Fibroblast of skin of abdomen (primary cell): Measurements from ENCODE around the gene SPACA6. TPM values are rescaled to one million over a fixed set of nuclear protein-coding genes. Genes with fewer than 3 reads are reported as not detected.
"Not testable (repeated sequence)": the region's sequence is repeated elsewhere in the genome, so short reads cannot be mapped to it uniquely, and the experiment has no call there.

Source experiments
- DNase-seq: peaks from one replicate; pipeline ENCODE4 v3.0.0-alpha.2; 2013
- polyA plus RNA-seq, 2 experiments: library from polyadenylated mRNA; unstranded; fragments of 120-200 nt; gene quantifications; one replicate each; pipeline ENCODE4 v1.2.1, GENCODE V29; 2013; ENCODE audit not compliant: insufficient read length in 2 of 2

SPACA6 gene
- polyA plus RNA-seq (2013, experiment 1 of 2; ENCODE audit: insufficient read length), result 12.3 TPM
- polyA plus RNA-seq (2013, experiment 2 of 2; ENCODE audit: insufficient read length), result 14.2 TPM

DNA sequence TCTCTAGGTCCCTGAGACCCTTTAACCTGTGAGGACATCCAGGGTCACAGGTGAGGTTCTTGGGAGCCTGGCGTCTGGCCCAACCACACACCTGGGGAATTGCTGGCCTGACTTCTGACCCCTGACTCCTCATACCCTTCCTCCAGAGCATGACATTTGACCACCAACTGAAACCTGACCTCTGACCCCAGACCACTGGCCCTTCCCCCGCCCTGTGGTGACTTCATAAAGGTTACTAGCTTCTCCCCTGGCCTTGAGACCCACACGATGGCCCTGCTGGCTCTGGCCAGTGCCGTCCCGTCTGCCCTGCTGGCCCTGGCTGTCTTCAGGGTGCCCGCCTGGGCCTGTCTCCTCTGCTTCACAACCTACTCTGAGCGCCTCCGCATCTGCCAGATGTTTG lies at the start of gene SPACA6:
Gene SPACA6, plus strand, starts transcription at position 71 of the 400 bp plus-strand sequence. Its CDS starts 197 bp downstream, at position 268.
- no peak for DNase-seq

DNA sequence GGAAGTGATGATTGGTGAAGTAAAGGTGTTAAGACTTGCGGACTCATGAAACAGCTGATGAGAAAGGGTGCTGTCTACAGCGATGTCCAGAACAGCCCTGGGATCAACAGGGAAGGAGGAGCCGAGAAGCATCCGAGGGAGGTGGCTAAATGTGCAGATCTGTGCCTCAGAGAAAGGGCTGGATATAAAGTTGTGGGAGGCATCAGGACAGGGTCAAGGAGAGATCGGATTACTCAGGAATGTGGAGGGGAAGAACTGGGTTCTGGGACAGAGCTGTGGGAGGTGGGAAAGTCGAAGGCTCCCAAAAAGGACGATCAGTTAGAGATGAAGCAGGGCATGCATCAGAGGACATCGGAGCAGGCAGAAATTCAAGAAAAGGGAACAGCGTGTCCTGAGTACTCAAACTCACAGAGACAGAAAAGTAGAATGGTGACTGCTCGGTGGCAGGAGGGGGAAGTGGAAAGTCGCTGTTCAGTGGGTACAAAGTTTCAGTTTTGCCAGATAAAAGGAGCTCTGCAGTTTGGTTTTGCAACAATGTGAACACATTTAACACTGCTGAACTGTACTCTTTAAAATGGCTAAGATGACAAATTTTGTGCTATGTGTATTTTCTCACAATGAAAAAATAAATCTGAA lies 48.4 kb upstream of the SPACA6 start:
- no peak for DNase-seq

DNA sequence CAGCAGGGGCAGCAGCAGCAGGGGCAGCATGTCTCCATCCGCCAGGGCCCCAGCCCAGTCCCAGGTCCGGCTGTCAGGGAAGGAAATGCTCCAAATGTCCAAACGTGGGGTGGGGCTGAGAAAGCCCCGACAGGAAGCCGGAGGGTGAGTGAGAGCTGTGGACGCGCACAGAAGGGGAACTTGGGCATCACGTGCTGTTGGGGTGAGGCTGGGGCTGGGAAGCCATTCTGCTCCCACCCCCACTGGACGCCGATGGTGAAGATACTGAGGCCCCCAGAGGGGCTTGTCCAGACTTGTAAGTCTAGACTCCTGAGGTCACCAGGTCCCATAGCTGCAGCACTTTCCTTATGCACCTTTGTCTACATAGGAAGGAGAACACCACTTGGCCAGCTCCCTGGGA lies 46.4 kb upstream of the SPACA6 start, which contains the start of gene SIGLEC14:
Gene SIGLEC14, minus strand, starts transcription at position 96 of the 400 bp plus-strand sequence. Its CDS starts 66 bp downstream, at position 30.
- DNase-seq, result not testable (repeated sequence)

DNA sequence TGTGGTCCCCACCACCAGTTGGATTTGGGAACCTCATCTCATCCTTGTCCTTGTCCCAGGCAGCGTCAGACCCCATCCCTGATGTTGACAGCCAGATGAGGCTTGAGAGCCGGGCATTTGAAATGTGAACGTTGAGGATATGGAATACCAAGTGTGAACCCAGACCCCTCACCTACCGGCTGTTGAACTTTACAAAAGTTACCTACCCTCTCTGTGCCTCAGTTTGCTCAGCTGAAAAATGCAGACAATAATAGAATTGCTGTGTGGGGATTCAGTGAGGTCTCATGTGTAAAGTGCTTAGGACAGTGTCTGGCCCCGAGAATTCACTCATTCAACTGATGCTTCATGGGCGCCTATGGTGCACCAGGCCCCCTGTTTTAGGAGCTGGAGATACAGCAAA lies 45.8 kb upstream of the SPACA6 start:
- no peak for DNase-seq

DNA sequence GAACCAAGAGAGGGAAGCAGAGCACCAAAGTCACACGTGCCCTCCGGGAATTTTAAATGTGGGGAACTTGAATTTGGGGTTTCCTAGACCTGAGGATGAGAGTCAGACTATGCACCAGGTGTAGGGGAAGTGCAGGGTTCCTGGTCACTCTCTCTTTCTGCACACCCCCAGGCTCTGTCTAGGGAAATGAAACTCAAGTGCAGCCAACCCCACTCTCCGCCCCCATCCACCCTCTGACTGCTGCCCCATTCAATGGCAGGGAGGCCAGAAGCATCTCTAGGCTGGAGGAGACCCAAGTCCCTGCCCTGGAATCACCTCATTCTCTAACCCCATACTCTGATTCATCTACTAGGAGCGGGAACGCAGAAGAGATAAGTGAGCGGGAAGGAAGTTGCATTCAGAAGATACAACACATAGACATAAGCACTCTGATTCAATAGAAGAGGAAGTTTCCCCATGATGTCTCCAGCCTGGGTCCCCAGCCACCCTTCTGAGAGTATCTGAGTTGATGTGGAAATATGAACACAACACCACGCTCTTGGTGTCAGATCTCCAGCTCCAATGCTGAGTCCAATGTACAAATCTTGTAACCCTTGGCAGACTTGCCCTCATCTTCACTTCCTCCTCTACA lies 41.8 kb upstream of the SPACA6 start:
- DNase-seq, result no peak

DNA sequence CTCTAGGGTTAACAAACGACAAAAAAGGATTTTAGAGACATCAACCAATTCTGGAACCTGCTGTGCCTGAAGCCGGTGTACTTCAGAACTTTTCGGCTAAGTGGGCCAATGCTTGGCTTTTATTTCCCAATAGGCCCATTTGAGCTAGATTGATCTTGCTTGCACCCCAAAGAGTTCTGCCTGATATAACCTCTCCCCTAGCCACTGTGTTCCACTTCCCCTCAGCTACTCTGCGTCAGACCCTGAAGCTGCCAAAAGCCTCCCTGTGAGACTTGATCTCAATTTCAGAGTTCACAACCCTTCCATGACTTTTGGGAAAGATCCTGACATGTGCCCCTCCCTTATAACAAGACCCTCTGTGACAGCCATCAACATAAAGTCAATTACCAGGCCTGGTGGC lies 40.9 kb upstream of the SPACA6 start:
- DNase-seq, result no peak

DNA sequence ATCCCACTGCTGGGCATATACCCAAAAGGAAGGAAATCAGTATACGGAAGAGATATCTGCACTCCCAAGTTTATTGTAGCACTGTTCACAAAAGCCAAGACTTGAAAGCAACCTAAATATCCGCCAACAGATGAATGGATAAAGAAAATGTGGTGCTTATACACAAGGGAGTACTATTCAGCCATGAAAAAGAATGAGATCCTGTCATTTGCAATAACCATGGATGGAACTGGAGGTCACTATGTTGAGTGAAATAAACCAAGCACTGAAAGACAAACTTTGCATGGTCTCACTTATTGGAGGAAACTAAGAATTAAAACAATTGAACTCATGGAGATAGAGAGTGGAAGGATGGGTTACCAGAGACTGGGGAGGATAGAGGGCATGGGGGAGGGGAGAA lies 40.0 kb upstream of the SPACA6 start:
- no peak for DNase-seq

DNA sequence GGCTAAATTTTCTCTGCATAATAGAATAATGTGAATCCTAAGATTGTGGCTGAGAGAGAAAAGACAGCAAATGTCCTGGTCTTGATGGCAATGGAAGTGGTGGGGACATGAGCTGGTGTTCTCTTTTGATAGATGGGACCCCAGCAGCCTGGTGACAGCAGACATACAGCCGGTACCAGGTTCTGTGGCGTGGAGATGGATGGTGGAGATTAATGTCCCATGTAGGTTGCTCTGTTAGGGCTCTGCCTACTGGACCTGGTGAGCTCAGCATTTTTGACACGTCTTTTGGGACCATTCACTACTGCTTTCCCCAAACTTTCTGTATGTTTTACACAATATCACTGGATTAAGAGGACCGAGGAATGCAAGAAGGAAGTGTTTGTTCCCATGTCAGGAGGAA lies 38.3 kb upstream of the SPACA6 start:
- DNase-seq, result no peak

DNA sequence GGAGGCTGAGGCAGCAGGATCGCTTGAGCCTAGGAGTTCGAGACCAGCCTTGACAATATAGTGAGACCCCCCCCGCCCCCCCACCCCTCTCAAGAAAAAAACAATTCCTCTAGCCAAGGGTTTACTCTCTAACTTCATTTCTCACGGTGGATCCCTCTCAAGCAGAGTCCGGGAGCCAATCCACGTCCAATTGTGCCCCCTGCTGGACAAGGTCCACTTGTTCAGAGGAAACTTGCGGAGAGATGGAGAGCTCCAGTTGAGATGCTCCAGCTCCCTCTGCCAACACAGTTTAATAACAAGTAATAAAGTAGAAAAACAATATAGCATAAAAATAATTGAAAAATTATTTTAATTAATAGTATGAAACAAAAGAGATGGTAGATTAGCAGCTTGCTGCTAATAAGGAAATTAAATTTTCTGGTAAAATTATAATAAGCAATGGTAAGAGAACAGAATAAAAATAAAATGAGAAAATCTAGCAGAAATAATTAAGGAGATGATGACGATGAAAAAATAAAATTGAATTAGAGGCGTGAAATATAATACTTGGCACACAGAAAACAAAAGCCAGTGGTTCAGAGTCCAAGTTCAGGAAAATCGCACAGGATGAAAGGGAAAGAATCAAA lies 32.0 kb upstream of the SPACA6 start:
- DNase-seq, result peak; percentile 70

GRCh38 chr19:51663650-51664049 lies 29.5 kb upstream of the SPACA6 start:
- no peak for DNase-seq

DNA sequence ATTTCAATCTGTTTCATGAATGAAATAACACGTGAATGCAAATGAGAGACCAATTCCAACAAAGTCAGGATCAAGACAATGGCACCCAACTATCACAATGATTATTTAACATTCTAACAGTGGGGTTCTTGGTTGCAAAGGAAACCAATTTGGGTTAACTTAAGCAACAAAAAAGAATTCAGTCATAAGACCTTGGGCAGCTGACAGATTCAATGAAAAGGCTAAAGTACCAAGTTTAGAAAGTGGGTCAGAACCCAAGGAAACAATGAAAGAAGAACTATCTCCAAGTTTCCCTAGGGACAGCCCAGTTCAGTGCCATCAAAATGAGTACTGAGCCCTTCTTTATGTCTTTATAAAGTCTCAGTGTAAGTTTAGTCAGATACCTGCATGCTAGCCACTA lies 29.0 kb upstream of the SPACA6 start:
- DNase-seq, result no peak

- no peak for DNase-seq
These were observed 28.1 kb upstream of the SPACA6 start for GRCh38 chr19:51664997-51665396.

GRCh38 chr19:51668216-51668615 lies 24.9 kb upstream of the SPACA6 start:
- DNase-seq, result no peak

DNA sequence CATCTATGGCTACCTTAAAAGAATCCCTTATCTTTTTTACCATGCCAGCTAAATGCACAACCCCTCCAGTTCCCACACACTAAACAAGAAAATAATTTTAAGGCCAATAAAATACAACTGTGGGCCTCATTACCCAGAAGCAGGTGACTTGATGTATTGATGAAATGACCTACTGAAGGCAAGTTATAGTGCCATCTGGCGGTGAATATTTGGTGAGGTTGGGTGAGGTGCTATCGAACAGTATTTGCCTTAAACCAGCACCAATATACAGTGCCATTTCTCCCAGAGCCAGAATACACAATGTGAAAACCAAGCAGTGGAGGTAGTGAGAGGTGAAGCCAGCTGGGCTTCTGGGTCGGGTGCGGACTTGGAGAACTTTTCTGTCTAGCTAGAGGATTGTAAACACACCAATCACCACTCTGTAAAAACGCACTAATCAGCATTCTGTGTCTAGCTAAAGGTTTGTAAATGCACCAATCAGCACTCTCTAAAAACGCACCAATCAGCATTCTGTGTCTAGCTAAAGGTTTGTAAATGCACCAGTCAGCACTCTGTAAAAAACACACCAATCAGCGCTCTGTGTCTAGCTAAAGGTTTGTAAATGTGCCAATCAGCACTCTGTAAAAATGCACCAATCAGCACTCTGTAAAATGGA lies 17.1 kb upstream of the SPACA6 start:
- not testable (repeated sequence) for DNase-seq

DNA sequence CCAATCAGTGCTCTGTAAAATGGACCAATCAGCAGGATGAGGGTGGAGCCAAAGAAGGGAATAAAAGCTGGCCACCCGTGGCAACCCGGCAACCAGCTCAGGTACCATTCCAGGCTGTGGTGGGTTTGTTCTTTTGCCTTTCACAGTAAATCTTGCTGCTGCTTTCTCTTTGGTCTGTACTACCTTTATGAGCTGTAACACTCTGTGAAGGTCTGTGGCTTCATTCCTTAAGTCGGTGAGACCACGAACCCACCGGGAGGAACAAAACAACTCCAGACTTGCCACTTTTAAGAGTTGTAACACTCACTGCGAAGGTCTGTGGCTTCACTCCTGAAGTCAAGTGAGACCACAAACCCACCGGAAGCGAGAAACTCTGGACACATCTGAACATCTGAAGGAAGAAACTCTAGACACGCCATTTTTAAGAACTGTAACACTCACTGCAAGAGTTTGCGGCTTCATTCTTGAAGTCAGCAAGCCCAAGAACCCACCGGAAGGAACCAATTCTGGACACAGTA lies 16.5 kb upstream of the SPACA6 start:
- DNase-seq, result no peak

- no peak for DNase-seq
These were observed 12.7 kb upstream of the SPACA6 start for GRCh38 chr19:51680474-51680873.

DNA sequence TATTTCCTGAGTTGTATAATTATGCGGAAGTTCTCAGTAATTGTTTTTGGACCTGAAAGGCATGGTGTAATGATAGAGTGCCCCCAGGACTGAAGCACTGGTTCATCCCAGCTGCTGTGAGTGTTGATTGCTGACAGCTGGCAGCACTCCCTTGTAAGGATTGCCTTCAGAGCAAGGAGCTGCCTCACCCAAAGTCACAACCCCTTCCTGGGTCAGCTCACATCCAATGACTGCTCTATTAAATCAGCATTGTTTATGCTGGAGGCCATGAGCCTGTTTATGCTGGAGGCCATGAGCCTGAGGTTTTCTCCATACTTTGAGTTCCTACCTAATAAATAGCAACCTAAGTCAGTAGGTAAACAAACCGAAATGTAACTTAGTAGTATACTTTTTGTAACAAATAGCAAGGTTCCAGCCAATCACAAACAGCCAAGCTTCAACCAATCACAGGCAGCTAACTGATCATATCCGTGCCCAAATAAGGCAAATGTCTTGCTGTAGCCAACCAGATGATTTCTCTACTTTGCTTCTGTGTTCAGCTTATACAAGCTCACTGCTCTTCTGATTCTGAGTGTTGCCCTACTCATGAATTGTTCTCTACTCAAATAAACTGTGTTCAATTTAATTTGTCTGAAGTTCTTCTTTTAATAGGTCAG lies 11.7 kb upstream of the SPACA6 start:
- DNase-seq, result no peak

- DNase-seq, result no peak
These were observed 7.0 kb upstream of the SPACA6 start for GRCh38 chr19:51686171-51686570.

DNA sequence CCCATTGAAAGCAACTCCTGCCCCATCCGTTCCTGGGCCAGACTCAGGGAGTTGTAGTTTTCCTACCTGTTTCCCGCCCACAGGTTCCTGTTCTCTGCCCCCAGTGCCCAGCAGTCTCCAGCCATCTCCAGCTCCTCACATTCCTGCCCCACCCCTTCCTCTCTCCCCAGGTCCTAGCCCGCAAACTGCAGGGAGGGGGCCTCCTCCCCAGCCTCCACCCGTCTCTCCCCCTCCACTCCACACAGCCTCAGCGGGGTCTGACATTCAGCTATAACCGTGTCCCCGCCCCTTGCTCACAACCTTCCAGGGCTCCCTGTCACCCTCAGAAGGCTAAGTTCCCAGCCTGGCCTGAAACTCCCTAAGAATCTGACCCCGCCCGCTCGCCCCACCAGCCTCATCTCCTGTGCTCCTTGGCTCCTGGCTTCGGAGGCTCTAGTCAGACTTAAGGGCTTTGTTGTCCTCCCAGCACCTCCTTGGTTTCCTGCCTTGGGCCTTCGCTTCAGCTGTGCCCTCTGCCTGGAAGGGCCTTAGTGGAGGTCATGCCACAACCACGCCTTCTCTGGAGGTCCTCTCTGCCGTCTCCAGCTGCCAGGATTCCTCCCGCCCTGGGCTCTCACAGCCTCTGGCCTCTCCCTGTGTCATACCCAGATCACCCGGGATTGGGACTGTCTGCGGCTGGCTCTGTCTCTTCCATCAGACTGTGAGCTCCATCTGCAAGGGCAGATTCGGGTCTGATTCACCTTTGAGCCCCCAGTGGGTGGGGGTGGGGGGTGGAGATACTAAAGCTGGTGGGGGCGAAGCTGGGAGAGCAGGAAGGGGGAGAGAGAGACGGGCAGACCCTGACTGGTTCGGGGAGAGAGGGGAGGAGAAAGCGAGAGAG lies 5.1 kb upstream of the SPACA6 start:
- DNase-seq, result peak; percentile 54

GRCh38 chr19:51688671-51689571 lies 4.2 kb upstream of the SPACA6 start:
- DNase-seq, result peak; percentile 98
